K562 (cell line): Measurements from ENCODE around the gene SLC22A15. TPM values are rescaled to one million over a fixed set of nuclear protein-coding genes. Genes with fewer than 3 reads are reported as not detected.

ENCODE experiments used
- ATAC-seq: fragments of 200-7000 bp; cut with Tn5 transposase; 3 replicates; pipeline ENCODE4 v1.9.1; 2020; ENCODE audit warnings: moderate library complexity
- BruUV-seq: library from RNA; stranded (reverse); fragments of 400-500 nt; replicated peaks from 2 replicates; lab custom pipeline; 2021; lab: Mats Ljungman, UMichigan
- CTCF ChIA-PET: fragments of 300-600 bp; formaldehyde crosslinking; extraction: SDS; loops from one replicate; lab custom pipeline; 2021; ENCODE audit warnings: low intra/inter-chr PET ratio; lab: Yijun Ruan, JAX
- POLR2A ChIA-PET: fragments of 300-600, 350-650 bp; sonication (Branson Sonifier 250); formaldehyde crosslinking; extraction: SDS; loops from one replicate; lab custom pipeline; 2021; ENCODE audit warnings: antibody characterized with exemption, inconsistent platforms; lab: Yijun Ruan, JAX
- DNase-seq, 4 experiments: peaks; one replicate each; pipeline versions ENCODE4 v3.0.0 to v3.0.0-alpha.2; 2011 to 2018; ENCODE audit warnings: low spot score in 3 of 4, mixed read lengths in 3 of 4; ENCODE audit errors: extremely low read depth in 1 of 4
- FAIRE-seq: peaks from 2 replicates; lab custom pipeline; 2011; peaks lifted over from hg19 to GRCh38; lab: Jason Lieb, UNC
- H2AFZ ChIP-seq: 2 replicates; pipeline ENCODE4 v1.6.0; 2011; ENCODE audit warnings: low read depth, low read length, control low read depth, inconsistent platforms
- H3K27ac ChIP-seq: fragments of 200-600 bp; 3 replicates; pipeline ENCODE4 v1.8.0; 2011; ENCODE audit warnings: low read depth, mild to moderate bottlenecking, control low read depth, inconsistent platforms, low read length, moderate library complexity, mixed read lengths; ENCODE audit errors: extremely low read depth
- H3K27me3 ChIP-seq, 2 experiments: fragments of 300-600 bp in 1 of 2; 2 replicates in 1 of 2; 3 replicates in 1 of 2; pipeline versions ENCODE4 v1.6.0 to v1.8.0; 2011; ENCODE audit warnings: inconsistent platforms in 2 of 2, low read length in 2 of 2, mild to moderate bottlenecking in 1 of 2, mixed read lengths in 1 of 2, moderate library complexity in 1 of 2; ENCODE audit not compliant: control insufficient read depth in 2 of 2, insufficient read depth in 2 of 2
- H3K36me3 ChIP-seq: fragments of 300-600 bp; 3 replicates; pipeline ENCODE4 v1.8.0; 2011; ENCODE audit warnings: mild to moderate bottlenecking, low read length, inconsistent platforms; ENCODE audit not compliant: control insufficient read depth, insufficient read depth
- H3K4me1 ChIP-seq, 2 experiments: fragments of 200-600 bp in 1 of 2; replicated peaks in 1 of 2; 2 replicates in 1 of 2; 3 replicates in 1 of 2; pipeline versions ENCODE4 v1.5.1 to v1.8.0; 2011; ENCODE audit warnings: inconsistent platforms in 2 of 2, low read length in 2 of 2, mild to moderate bottlenecking in 1 of 2, mixed read lengths in 1 of 2, moderate library complexity in 1 of 2; ENCODE audit not compliant: control insufficient read depth in 2 of 2, insufficient read depth in 2 of 2
- H3K4me2 ChIP-seq: 2 replicates; pipeline ENCODE4 v1.6.1; 2011; ENCODE audit warnings: low read length, control low read depth, inconsistent platforms, mixed read lengths; ENCODE audit not compliant: insufficient read depth
- H3K4me3 ChIP-seq: fragments of 200-600 bp; sonication (generic), shearing (Covaris generic); 2 replicates; pipeline ENCODE4 v1.5.1; 2016; ENCODE audit warnings: control low read depth, inconsistent platforms
- H3K79me2 ChIP-seq: fragments of 200-600 bp; 3 replicates; pipeline ENCODE4 v1.8.0; 2011; ENCODE audit warnings: low read length, inconsistent platforms; ENCODE audit not compliant: control insufficient read depth, insufficient read depth
- H3K9ac ChIP-seq, 2 experiments: 2 replicates each; pipeline versions ENCODE4 v1.6.0 to v1.6.1; 2011; ENCODE audit warnings: low read depth in 2 of 2, low read length in 2 of 2, control low read depth in 1 of 2, inconsistent platforms in 1 of 2, mild to moderate bottlenecking in 1 of 2, mixed read lengths in 1 of 2; ENCODE audit not compliant: insufficient read depth in 1 of 2
- H3K9me1 ChIP-seq: one replicate; pipeline ENCODE4 v1.6.0; 2011; ENCODE audit warnings: inconsistent platforms, mild to moderate bottlenecking, low read length, moderate library complexity; ENCODE audit not compliant: control insufficient read depth, insufficient read depth
- H3K9me3 ChIP-seq: replicated peaks from 2 replicates; pipeline ENCODE4 v1.5.1; 2011; ENCODE audit warnings: low read depth, low read length, inconsistent platforms; ENCODE audit not compliant: control insufficient read depth, insufficient read depth
- H4K20me1 ChIP-seq: replicated peaks from 2 replicates; pipeline ENCODE4 v1.6.1; 2011; ENCODE audit warnings: low read length, inconsistent platforms, mixed read lengths; ENCODE audit not compliant: control insufficient read depth, insufficient read depth
- C11orf30 ChIP-seq: fragments of 450-650 bp; IDR thresholded peaks from 2 replicates; pipeline ENCODE4 v1.6.1; 2016; ENCODE audit warnings: low read depth, mild to moderate bottlenecking
- CBX8 ChIP-seq: fragments of 200-600 bp; sonication (generic); IDR thresholded peaks from 2 replicates; pipeline ENCODE4 v1.6.1; 2012; ENCODE audit warnings: borderline replicate concordance, mixed run types, low read depth, mild to moderate bottlenecking, moderate library complexity, mixed read lengths, low read length, control low read depth, inconsistent platforms; ENCODE audit not compliant: poor library complexity, severe bottlenecking; ENCODE audit errors: extremely low read depth
- EHMT2 ChIP-seq: fragments of 450-650 bp; IDR thresholded peaks from 2 replicates; pipeline ENCODE4 v1.6.1; 2018; ENCODE audit warnings: antibody characterized with exemption
- EP300 ChIP-seq: IDR thresholded peaks from 2 replicates; pipeline ENCODE4 v1.6.1; 2012; ENCODE audit warnings: low read length, improper control_type of control experiment
- GTF2E2 ChIP-seq: fragments of 200-800 bp; sonication (Bioruptor generic); IDR thresholded peaks from 2 replicates; pipeline ENCODE4 v1.6.1; 2016; ENCODE audit warnings: missing genetic modification characterization, missing compliant biosample characterization
- GTF2F1 ChIP-seq: IDR thresholded peaks from 2 replicates; pipeline ENCODE4 v1.6.1; 2011; ENCODE audit warnings: low read depth, low read length, improper control_type of control experiment
- HCFC1 ChIP-seq: IDR thresholded peaks from 2 replicates; pipeline ENCODE4 v1.6.1; 2012; ENCODE audit warnings: low read depth, low read length, improper control_type of control experiment
- HES1 ChIP-seq: fragments of 450-650 bp; IDR thresholded peaks from 2 replicates; pipeline ENCODE4 v1.6.1; 2016; ENCODE audit warnings: low read depth, mild to moderate bottlenecking, moderate library complexity
- HNRNPUL1 ChIP-seq: fragments of 200-400 bp; formaldehyde crosslinking; IDR thresholded peaks from 2 replicates; pipeline ENCODE4 v1.6.1; 2017; ENCODE audit warnings: low read length
- MAFF ChIP-seq: IDR thresholded peaks from 2 replicates; pipeline ENCODE4 v1.6.1; 2012; ENCODE audit warnings: low read length, improper control_type of control experiment
- MAFG ChIP-seq: fragments of 450-650 bp; conservative IDR thresholded peaks from 2 replicates; pipeline ENCODE4 v1.6.1; 2016; ENCODE audit warnings: missing genetic modification characterization, missing compliant biosample characterization
- MAFK ChIP-seq: IDR thresholded peaks from 2 replicates; pipeline ENCODE4 v1.6.1; 2011; ENCODE audit warnings: low read length, improper control_type of control experiment
- MTA1 ChIP-seq: fragments of 450-650 bp; IDR thresholded peaks from 2 replicates; pipeline ENCODE4 v1.6.1; 2017; ENCODE audit warnings: borderline replicate concordance
- MTA2 ChIP-seq: fragments of 450-650 bp; IDR thresholded peaks from 2 replicates; pipeline ENCODE4 v1.6.1; 2016; ENCODE audit warnings: low read depth
- NUFIP1 ChIP-seq: fragments of 450-650 bp; IDR thresholded peaks from 2 replicates; pipeline ENCODE4 v1.6.1; 2018; ENCODE audit not compliant: partially characterized antibody
- PTTG1 ChIP-seq: fragments of 450-650 bp; IDR thresholded peaks from 2 replicates; pipeline ENCODE4 v1.6.1; 2016; ENCODE audit warnings: low read depth, mild to moderate bottlenecking, missing genetic modification characterization, missing compliant biosample characterization
- RBM22 ChIP-seq: fragments of 200-400 bp; formaldehyde crosslinking; IDR thresholded peaks from 2 replicates; pipeline ENCODE4 v1.6.1; 2018; ENCODE audit warnings: low read length, low read depth; ENCODE audit not compliant: poor library complexity, severe bottlenecking
- SUPT5H ChIP-seq: fragments of 450-650 bp; IDR thresholded peaks from 2 replicates; pipeline ENCODE4 v1.6.1; 2016
- TCF15 ChIP-seq: fragments of 250-450 bp; sonication (Bioruptor Pico); IDR thresholded peaks from 2 replicates; pipeline ENCODE4 v1.8.0; 2022; ENCODE audit warnings: moderate library complexity, mild to moderate bottlenecking, inconsistent platforms
- ZNF316 ChIP-seq: fragments of 450-650 bp; IDR thresholded peaks from 2 replicates; pipeline ENCODE4 v1.6.1; 2016
- ZNF511 ChIP-seq: sonication (generic); formaldehyde crosslinking; IDR thresholded peaks from 2 replicates; pipeline ENCODE4 v1.8.0; 2022; ENCODE audit warnings: mild to moderate bottlenecking, missing genetic modification reagents
- WGBS: fragments of 100-300 bp; shearing (Covaris generic); methylation state at CpG from one replicate; pipeline ENCODE4 v1.1.6; 2016; ENCODE audit warnings: low coverage, mixed read lengths; ENCODE audit not compliant: insufficient coverage; ENCODE audit errors: missing lambda C conversion rate; 5-methylcytosine and 5-hydroxymethylcytosine counted together
- in situ Hi-C: fragments of 300-500 bp; cut with MboI; formaldehyde crosslinking; loops from 4 replicates; pipeline ENCODE4 v1.15.0; 2018; ENCODE audit warnings: inconsistent platforms, mixed read lengths
- intact Hi-C: fragments of 100-400 bp; cut with micrococcal nuclease; formaldehyde crosslinking; loops from 2 replicates; pipeline ENCODE4 v1.14.2; 2022
- polyA plus RNA-seq, 8 experiments: library from polyadenylated mRNA; depleted of rRNA in 4 of 8; stranded (reverse) in 5 of 8; unstranded in 3 of 8; fragments of >200 nt; fragmentation: Nextera tagmentation in 2 of 8; fragmentation: Illumina TruSeq in 1 of 8; extraction: Ambion mirVana in 2 of 8; extraction: Trizol in 1 of 8; gene quantifications; 2 replicates each; pipeline versions ENCODE4 v1.2.1 to v1.2.3, GENCODE V29; 2011 to 2014; ENCODE audit warnings: inconsistent platforms in 1 of 8, missing spikeins in 1 of 8
- total RNA-seq, 7 experiments: library from RNA; depleted of rRNA in 6 of 7; stranded (reverse); fragments of >200 nt in 6 of 7; fragmentation: Illumina TruSeq in 2 of 7; extraction: Trizol in 2 of 7; gene quantifications; 2 replicates each; pipeline versions ENCODE4 v1.2.1 to v1.2.3, GENCODE V29; 2011 to 2021; ENCODE audit warnings: low replicate concordance in 1 of 7

The SLC22A15 gene
- total and polyA plus RNA-seq, 9 of the 15 experiments (the other 6 are each of a cell fraction or from before 2014, with no cell fraction given) = 0.24 to 2.7 (median 1.2) TPM

- BruUV-seq = no TSS peak
- 0% methylated on average over 1 of the region's 1 CpG for WGBS
These were observed 99.3 kb downstream of the SLC22A15 start for GRCh38 chr1:116075575-116075974.

More at GRCh38 chr1:116075575-116075974, 99.3 kb downstream of the SLC22A15 start:
- no peak overlapping the region for H3K4me3 ChIP-seq
- intact Hi-C loops = no loop called here
- no peaks in the 10 kb centered on the region for H3K4me1 ChIP-seq
- H3K9me1 ChIP-seq = no peaks in the 10 kb centered on the region
- no peak overlapping the region for H3K27ac ChIP-seq
- in situ Hi-C loops = no loop called here
- H2AFZ ChIP-seq = no peak overlapping the region
- TF ChIP-seq MAFG (tag) = peak; percentile 48
- no peak for TF ChIP-seq EP300
- no peak for TF ChIP-seq TCF15 (CRISPR knock-in tag)
- TF ChIP-seq HNRNPUL1 = no peak
- peak; percentile 74 for TF ChIP-seq ZNF316
- no peak for TF ChIP-seq HCFC1
- TF ChIP-seq SUPT5H = no peak
- no peak for TF ChIP-seq GTF2E2 (tag)
- 0 out of 2 replicates have a peak, but pooled peaks have one; percentile 4 for TF ChIP-seq MAFK
- TF ChIP-seq EHMT2 = no peak
- no peak for TF ChIP-seq MTA1
- no peak for TF ChIP-seq CBX8
- TF ChIP-seq MTA2 = no peak
- peak; percentile 14; the same call in 1 of the 2 replicates for TF ChIP-seq MAFF
- peak; percentile 59; the same call in 1 of the 2 replicates for TF ChIP-seq C11orf30
- TF ChIP-seq HES1 = no peak
- TF ChIP-seq PTTG1 (tag) = no peak
- TF ChIP-seq NUFIP1 = no peak
- TF ChIP-seq GTF2F1 = no peak
- no peak for TF ChIP-seq RBM22
- no peak for TF ChIP-seq ZNF511 (CRISPR knock-in tag)
- no peak for FAIRE-seq
- POLR2A ChIA-PET = interaction anchor here (0.5 kb wide), 1 partner anchor 806 kb away, joined by 3 read pairs; no protein-coding TSS in a partner anchor
- H3K9me3 ChIP-seq = no peaks in the 10 kb centered on the region
- DNase-seq = no peak
- no peaks in the 10 kb centered on the region for H3K79me2 ChIP-seq
- H3K4me2 ChIP-seq = no peak overlapping the region
- H3K27me3 ChIP-seq = no peaks in the 10 kb centered on the region
- no peak overlapping the region for H3K9ac ChIP-seq
- H3K36me3 ChIP-seq = no peaks in the 10 kb centered on the region
- CTCF ChIA-PET = no interaction called here
- H4K20me1 ChIP-seq = no peaks in the 10 kb centered on the region
- ATAC-seq = no peak
